8988T (cell line): Measurements from ENCODE around the gene PSMD14.

Source experiments
- DNase-seq: peaks from one replicate; pipeline ENCODE4 v3.0.0; 2011

The PSMD14 gene

GRCh38 chr2:161386228-161386824 lies 78.1 kb downstream of the PSMD14 start:
- DNase-seq = no peak

GRCh38 chr2:161388146-161388779 lies 80.0 kb downstream of the PSMD14 start:
- DNase-seq = no peak

GRCh38 chr2:161391737-161392506 lies 83.7 kb downstream of the PSMD14 start:
- no peak for DNase-seq

GRCh38 chr2:161400076-161400475 lies 91.9 kb downstream of the PSMD14 start:
- no peak for DNase-seq

GRCh38 chr2:161402297-161402696 lies 94.1 kb downstream of the PSMD14 start:
- DNase-seq = no peak

GRCh38 chr2:161406316-161406715 lies 98.1 kb downstream of the PSMD14 start:
- DNase-seq = no peak

- no peak for DNase-seq
Observed at GRCh38 chr2:161407597-161407996, 99.4 kb downstream of the PSMD14 start.

GRCh38 chr2:161409308-161409907 lies 101.2 kb downstream of the PSMD14 start:
- no peak for DNase-seq

GRCh38 chr2:161412346-161412745 lies 104.1 kb downstream of the PSMD14 start:
- DNase-seq = no peak

GRCh38 chr2:161414042-161415033 lies 106.1 kb downstream of the PSMD14 start:
- DNase-seq = peak; percentile 76

- DNase-seq = no peak
Observed at GRCh38 chr2:161415034-161415986, 107.1 kb downstream of the PSMD14 start.

- DNase-seq = no peak
Observed at GRCh38 chr2:161415987-161416707, 107.9 kb downstream of the PSMD14 start, which contains the start of gene TBR1. Gene TBR1, plus strand, starts transcription at chr2:161416297. Its CDS starts 114 bp downstream, at chr2:161416411.

- DNase-seq = no peak
Observed at GRCh38 chr2:161416708-161417437, 108.6 kb downstream of the PSMD14 start.

- no peak for DNase-seq
Observed at GRCh38 chr2:161417438-161418274, 109.4 kb downstream of the PSMD14 start.

GRCh38 chr2:161418275-161418714 lies 110.1 kb downstream of the PSMD14 start:
- DNase-seq = no peak

GRCh38 chr2:161418715-161419637 lies 110.8 kb downstream of the PSMD14 start:
- DNase-seq = no peak

- DNase-seq = no peak
Observed at GRCh38 chr2:161419638-161420190, 111.5 kb downstream of the PSMD14 start.
